Activated CD4-positive, alpha-beta T cell treated with anti-CD3 and anti-CD28 coated beads, Interleukin-10, Interleukin-2, amounts not matched to agents 100 ng/mL and 50 ng/mL, durations not matched to agents 16 hours and 8 hours (primary cell): Measurements from ENCODE around the gene AIRE.

ENCODE experiments used
- DNase-seq: peaks from one replicate; pipeline ENCODE4 v3.0.0-alpha.2; 2020

The AIRE gene

GRCh38 chr21:44306936-44307704, 21.4 kb downstream of the AIRE start:
- DNase-seq: no peak

DNA sequence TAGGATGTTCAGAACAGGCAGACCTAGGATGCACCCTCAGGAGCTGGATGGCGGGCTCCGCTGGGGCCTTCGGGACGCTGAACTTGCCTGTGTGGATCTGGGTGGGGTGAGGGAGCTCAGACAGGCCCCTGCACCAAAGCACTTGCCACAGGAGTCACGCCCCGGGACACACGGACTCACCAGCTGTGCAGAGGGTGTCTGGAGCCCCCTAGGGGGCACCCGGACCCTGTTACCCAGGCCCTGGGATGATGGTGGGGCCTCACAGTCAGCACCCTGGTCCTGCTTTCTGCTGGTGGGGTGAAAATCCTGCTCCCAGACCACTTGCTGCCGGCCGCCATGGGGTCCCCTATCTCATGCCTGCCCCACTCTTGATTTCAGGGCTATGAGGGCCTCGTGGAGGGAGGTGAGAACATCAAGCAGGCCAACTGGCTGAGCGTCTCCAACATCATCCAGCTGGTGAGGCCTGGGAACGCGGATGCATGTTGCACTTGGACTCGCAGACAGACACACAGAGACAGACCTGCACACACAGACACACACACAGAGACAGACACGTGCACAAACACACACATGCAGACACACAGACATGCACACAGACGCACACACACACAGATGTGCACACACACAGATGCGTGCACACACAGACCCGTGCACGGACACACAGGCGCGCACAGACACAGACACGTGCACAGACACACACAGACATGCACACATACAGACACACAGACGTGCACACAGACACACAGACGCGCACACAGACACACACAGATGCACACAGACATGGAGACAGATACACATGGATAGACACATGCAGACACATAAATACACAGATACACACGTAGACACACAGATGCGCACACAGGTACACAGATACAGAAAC, 25.2 kb downstream of the AIRE start:
- no peak for DNase-seq

DNA sequence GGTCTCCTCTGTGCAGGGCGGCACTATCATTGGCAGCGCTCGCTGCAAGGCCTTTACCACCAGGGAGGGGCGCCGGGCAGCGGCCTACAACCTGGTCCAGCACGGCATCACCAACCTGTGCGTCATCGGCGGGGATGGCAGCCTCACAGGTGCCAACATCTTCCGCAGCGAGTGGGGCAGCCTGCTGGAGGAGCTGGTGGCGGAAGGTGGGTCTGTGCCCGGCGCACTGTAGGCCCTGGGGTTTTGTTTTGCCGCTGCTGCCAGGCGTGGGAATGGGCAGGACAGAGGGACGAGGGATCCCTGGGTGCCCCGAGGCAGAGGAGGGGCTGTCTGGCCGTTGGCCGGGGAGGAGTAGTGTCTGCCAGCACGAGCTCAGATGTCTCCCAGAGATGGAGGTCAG, 26.4 kb downstream of the AIRE start:
- DNase-seq: no peak

DNA sequence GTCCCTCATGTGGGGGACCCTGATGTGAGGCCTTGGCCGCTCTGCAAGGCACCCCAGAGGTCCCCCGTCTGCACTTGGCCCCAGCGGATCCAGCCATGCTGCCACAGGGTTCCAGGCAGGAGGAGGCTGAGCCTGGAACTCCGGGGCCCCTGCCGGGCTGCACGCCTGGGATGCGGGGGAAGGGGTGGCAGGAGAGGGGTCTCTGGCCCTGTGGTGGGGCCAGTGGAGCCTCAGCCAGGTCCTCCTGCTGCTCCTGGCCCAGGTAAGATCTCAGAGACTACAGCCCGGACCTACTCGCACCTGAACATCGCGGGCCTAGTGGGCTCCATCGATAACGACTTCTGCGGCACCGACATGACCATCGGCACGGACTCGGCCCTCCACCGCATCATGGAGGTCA, 27.0 kb downstream of the AIRE start:
- DNase-seq: no peak

- no peak for DNase-seq
Observed at GRCh38 chr21:44313451-44313850, 27.8 kb downstream of the AIRE start.

GRCh38 chr21:44314128-44314527, 28.5 kb downstream of the AIRE start:
- DNase-seq: no peak

DNA sequence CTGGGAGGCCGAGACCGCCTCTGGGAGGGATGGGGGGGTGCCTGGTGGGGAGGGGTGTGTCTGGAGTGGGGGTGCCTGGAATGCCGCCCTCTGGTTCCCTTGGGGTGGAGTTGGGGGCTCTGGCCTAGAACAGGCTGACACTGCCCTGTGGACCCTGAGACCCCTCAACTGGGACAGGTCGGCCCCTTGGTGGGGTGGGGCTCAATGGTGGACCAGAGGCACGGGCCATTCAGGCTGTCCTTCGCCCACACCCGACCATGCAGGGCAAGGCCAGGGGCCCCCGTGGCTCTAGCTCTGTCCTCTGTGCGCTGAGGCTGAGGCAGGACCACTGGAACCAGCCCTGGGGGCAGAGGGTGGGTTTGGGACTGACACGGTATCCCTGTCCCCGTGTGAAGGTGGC, 28.9 kb downstream of the AIRE start:
- DNase-seq: no peak

DNA sequence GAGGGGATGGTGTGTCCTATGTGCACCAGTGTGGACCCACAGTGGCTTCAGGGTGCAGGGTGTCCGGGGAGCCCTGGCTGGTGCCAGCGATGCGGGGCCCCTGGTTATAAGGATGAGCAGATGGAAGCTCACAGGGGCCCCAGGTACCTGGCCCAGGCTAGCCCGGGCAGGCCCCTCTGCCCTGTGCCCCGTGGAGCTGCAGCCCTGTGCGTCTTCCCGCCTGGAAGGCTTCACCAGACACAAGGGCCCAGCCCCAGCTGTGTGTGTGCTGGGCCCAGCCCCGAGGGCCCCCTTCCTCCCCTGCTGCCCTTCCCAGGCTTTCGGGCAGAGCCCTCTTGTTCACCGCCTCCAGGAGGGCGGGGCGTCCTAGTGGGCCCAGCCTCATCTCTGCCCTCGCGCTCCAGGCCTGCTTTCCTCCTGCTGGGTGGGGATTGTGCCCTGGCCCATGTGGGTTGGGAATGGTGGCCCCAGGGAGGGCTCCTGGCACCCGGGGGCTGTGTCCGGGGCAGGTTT, 30.1 kb downstream of the AIRE start:
- no peak for DNase-seq

GRCh38 chr21:44316277-44316900, 30.7 kb downstream of the AIRE start:
- DNase-seq: no peak

- DNase-seq: no peak
Observed at GRCh38 chr21:44317241-44317782, 31.6 kb downstream of the AIRE start.

- DNase-seq: no peak
Observed at GRCh38 chr21:44317871-44318270, 32.2 kb downstream of the AIRE start.

- DNase-seq: no peak
Observed at GRCh38 chr21:44318489-44319285, 33.0 kb downstream of the AIRE start.

DNA sequence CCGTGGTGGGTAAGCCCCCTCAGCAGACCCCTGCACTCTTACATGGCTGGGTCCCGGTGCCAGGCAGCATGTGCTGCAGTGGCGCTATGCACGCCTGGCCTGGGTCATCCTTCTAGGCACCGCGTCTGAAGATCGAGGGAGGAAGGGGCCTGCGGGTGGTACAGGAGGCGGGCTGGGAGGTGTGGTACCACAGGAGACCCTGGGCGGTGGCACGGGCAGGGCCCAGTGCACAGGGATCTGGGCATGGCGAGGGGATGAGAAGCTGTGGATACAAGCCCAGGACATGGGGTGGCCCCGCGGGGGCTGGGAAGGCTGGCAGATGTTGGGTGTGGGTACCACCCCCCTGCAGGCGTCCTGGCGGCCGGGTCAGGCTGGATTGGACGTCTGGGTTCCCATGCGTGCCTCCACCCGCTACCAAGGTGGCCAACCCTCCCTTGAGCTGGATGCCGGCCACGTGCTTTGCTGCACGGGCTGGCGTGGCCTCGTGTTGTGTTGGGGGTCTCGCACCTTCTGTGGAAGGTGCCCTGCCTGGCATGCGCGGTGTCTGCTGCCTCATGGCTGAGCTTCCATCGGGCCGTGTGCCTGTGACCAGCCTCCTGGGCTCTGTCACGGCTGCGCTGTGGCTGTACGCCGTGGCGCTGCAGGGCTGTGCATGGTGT, 33.9 kb downstream of the AIRE start:
- DNase-seq: no peak

DNA sequence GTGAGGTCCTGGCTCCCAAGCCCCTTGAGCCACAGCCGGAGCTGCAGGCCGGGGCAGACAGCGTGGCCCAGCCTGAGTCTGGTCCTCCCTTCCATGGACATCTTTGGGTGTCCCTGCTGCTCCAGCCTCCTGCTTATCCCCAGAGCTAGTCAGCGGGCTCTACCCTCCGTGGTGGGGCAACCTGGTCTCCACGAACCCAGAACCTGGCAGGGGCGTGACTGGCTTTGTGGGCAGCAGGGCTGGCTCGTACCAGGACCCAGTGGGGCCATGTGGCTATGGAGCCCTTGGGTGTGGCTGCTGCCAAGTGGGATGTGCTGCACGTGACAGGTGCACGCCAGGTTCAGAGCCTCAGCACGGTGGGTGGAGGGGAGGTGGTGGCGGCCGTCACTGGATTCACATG, 35.2 kb downstream of the AIRE start:
- DNase-seq: no peak

- no peak for DNase-seq
Observed at GRCh38 chr21:44321846-44322450, 36.3 kb downstream of the AIRE start.

DNA sequence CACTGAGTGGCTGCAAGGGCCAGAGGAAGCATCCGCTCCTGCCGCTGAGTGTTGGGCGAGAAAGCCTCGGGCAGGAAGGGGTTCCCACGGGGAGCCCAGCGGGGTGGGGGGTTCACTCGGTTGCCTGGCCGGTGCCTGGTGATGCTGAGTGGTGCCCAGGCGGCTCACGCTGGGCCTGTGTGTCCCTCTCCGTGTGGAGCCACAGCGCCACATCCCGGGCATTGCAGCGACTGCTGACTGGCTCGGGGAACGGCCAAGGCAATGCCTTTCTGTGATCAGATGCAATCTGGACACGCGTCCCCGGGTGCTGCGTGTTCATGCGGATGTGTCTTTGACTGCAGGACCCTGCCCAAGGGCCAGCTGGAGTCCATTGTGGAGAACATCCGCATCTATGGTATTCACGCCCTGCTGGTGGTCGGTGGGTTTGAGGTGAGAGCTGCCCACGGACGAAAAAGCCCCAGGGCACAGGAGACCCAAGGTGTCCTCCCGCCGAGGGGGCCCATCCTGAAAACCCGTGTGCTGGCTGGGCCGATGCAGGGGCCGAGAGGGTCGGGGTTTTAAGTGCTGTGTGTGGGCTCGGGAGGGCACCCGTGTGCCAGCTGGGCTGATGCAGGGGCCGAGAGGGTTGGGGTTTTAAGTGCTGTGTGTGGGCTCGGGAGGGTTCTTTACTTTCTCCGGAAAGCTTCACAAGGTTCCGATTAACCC, 37.1 kb downstream of the AIRE start:
- no peak for DNase-seq

- DNase-seq: no peak
Observed at GRCh38 chr21:44323591-44323990, 37.9 kb downstream of the AIRE start.

GRCh38 chr21:44324106-44324853, 38.6 kb downstream of the AIRE start:
- DNase-seq: no peak

GRCh38 chr21:44324854-44325107, 39.1 kb downstream of the AIRE start:
- DNase-seq: no peak
